HL-60 (cell line): Measurements from ENCODE around the gene CPB1.

Experiments used
- DNase-seq, 2 experiments: peaks; one replicate each; pipeline ENCODE4 v3.0.0-alpha.2; 2010 to 2020; ENCODE audit warnings: low read depth in 1 of 2, low spot score in 1 of 2
- H3K27ac ChIP-seq: fragments of 250-450 bp; sonication (Bioruptor Pico); replicated peaks from 2 replicates; pipeline ENCODE4 v1.5.1; 2020; ENCODE audit warnings: mild to moderate bottlenecking, moderate library complexity
- H3K27me3 ChIP-seq: fragments of 250-450 bp; sonication (Bioruptor Pico); 2 replicates; pipeline ENCODE4 v1.5.1; 2021; ENCODE audit warnings: mild to moderate bottlenecking, moderate library complexity; ENCODE audit not compliant: insufficient read depth, poor library complexity, severe bottlenecking
- H3K4me3 ChIP-seq: replicated peaks from 2 replicates; pipeline ENCODE4 v1.5.1; 2011; ENCODE audit warnings: mild to moderate bottlenecking, control low read depth, low read length; ENCODE audit not compliant: insufficient read depth
- CTCF ChIP-seq: IDR thresholded peaks from one replicate; pipeline ENCODE4 v1.5.1; 2011; ENCODE audit warnings: low read length, control low read depth, inconsistent platforms; ENCODE audit not compliant: insufficient read depth
- GABPA ChIP-seq: IDR thresholded peaks from 2 replicates; pipeline ENCODE4 v1.6.1; 2012; ENCODE audit warnings: low read depth
- POLR2AphosphoS5 ChIP-seq: IDR thresholded peaks from 2 replicates; pipeline ENCODE4 v1.6.1; 2012; ENCODE audit warnings: low read depth
- SPI1 ChIP-seq: IDR thresholded peaks from 2 replicates; pipeline ENCODE4 v1.6.1; 2012; ENCODE audit warnings: low read depth, mild to moderate bottlenecking, borderline replicate concordance
- TF ChIP-seq, protein P1 (sequence below): IDR thresholded peaks from 2 replicates; pipeline ENCODE4 v1.6.1; 2012; ENCODE audit warnings: low read depth; ENCODE audit not compliant: insufficient replicate concordance

The CPB1 gene

GRCh38 chr3:148792516-148792915 is 35.1 kb upstream of the CPB1 start:
- H3K27ac ChIP-seq = no peak overlapping the region
- no peaks in the 10 kb centered on the region for H3K27me3 ChIP-seq
- H3K4me3 ChIP-seq = no peak overlapping the region
- peak; percentile 37; the same call in 1 of the 2 replicates for TF ChIP-seq SPI1
- TF ChIP-seq, protein P1, sequence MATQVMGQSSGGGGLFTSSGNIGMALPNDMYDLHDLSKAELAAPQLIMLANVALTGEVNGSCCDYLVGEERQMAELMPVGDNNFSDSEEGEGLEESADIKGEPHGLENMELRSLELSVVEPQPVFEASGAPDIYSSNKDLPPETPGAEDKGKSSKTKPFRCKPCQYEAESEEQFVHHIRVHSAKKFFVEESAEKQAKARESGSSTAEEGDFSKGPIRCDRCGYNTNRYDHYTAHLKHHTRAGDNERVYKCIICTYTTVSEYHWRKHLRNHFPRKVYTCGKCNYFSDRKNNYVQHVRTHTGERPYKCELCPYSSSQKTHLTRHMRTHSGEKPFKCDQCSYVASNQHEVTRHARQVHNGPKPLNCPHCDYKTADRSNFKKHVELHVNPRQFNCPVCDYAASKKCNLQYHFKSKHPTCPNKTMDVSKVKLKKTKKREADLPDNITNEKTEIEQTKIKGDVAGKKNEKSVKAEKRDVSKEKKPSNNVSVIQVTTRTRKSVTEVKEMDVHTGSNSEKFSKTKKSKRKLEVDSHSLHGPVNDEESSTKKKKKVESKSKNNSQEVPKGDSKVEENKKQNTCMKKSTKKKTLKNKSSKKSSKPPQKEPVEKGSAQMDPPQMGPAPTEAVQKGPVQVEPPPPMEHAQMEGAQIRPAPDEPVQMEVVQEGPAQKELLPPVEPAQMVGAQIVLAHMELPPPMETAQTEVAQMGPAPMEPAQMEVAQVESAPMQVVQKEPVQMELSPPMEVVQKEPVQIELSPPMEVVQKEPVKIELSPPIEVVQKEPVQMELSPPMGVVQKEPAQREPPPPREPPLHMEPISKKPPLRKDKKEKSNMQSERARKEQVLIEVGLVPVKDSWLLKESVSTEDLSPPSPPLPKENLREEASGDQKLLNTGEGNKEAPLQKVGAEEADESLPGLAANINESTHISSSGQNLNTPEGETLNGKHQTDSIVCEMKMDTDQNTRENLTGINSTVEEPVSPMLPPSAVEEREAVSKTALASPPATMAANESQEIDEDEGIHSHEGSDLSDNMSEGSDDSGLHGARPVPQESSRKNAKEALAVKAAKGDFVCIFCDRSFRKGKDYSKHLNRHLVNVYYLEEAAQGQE = no peak
- DNase-seq = no peak

DNA sequence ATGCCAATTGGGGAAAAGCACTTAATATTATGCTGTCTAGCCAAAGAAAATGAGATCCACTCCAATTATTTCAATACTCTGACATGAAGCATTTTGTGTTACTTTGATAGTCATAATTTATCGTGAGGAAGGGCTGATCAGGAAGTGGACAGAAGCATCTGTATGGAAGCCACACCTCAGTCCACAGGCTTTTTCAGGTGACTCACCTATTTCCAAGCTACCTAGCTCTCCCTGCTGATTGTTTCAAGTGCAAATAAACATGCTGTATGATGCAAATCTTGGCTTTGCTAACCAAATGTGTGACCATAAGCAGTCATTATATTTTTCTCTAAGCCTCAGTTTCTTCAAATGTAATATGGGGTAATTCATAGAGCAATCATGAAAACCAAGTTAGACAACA is 30.8 kb upstream of the CPB1 start:
- DNase-seq = no peak
- no peak overlapping the region for H3K27ac ChIP-seq
- no peak for TF ChIP-seq GABPA
- no peak for TF ChIP-seq POLR2AphosphoS5
- TF ChIP-seq, protein P1 = no peak
- no peak for TF ChIP-seq CTCF
- TF ChIP-seq SPI1 = no peak
- H3K4me3 ChIP-seq = no peak overlapping the region
- no peaks in the 10 kb centered on the region for H3K27me3 ChIP-seq

DNA sequence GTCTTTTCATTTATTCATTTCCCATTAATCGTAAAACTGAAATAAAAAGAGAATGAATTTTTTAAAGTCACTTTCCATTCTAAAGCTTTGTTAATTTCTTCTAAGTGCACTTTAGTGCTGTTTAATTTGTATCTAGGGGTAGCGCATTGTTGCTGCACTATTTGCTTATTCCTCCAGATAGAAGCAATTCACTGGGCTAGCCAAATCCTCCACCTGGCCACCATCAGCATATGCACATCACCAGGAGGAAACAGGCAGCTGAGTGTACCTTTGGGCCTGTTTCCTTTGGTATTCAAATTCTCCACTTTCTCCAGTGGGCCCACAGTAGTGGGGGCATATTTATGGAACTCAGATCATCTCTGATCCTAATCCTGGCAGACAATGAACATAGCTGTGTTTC is 29.8 kb upstream of the CPB1 start:
- no peak for DNase-seq
- H3K27ac ChIP-seq = no peak overlapping the region
- no peaks in the 10 kb centered on the region for H3K27me3 ChIP-seq
- TF ChIP-seq GABPA = no peak
- TF ChIP-seq, protein P1 = no peak
- no peak for TF ChIP-seq CTCF
- TF ChIP-seq POLR2AphosphoS5 = no peak
- TF ChIP-seq SPI1 = no peak
- H3K4me3 ChIP-seq = no peak overlapping the region

DNA sequence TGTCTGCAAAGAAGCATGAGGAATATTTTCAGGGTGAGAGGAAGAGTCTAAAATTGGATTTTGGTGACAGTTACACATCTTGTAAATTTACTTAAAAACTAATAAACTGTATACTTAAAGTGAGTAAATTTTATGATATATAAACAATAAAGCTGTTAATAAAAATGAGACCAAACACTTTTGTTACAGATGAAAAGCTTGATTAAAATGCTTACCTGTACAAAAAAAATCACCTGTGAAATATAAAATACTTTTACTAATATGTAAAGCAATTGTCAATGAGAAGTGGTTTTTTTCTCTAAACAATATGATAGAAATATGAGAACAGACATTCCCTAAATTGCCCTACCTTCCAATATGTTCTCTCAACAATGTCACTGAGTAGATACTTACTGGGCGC is 27.2 kb upstream of the CPB1 start:
- Histone ChIP-seq H3K27me3 (no peaks in the 10 kb centered on the region), H3K27ac (no peak overlapping the region), H3K4me3 (no peak overlapping the region)
- no peak for TF ChIP-seq SPI1
- no peak for TF ChIP-seq CTCF
- no peak for DNase-seq
